Measurements from ENCODE around the gene CDC14B. TPM values are rescaled to one million over a fixed set of nuclear protein-coding genes. Genes with fewer than 3 reads are reported as not detected.

CDC14B gene
- 10 to 100 TPM; 10.3 to 13.3 TPM for total RNA-seq

GRCh38 chr9:96619491-96620180, at the start of gene CDC14B:
Gene CDC14B (minus strand): TSS chr9:96619843. CDS start chr9:96619378, 465 bp downstream.

GRCh38 chr9:96655198-96655851, 35.7 kb upstream of the CDC14B start, which contains the start of gene PRXL2C:
Gene PRXL2C (minus strand): TSS chr9:96655317. CDS start chr9:96655281, 36 bp downstream.

Other genes starting within 250 kb of the CDC14B start
- 10 to 100 TPM; 32.6 to 34.8 TPM for gene SLC35D2, start 236.1 kb downstream of the CDC14B start, total RNA-seq
- gene ZNF367, start 201.5 kb downstream of the CDC14B start, total RNA-seq = 10 to 100 TPM in 1 of 2 donors, 1 to 10 TPM in 1; 3.1 to 14.3 TPM
- 10 to 100 TPM in 1 of 2 donors, 1 to 10 TPM in 1; 10.0 to 11.0 TPM for gene HABP4, start 169.7 kb downstream of the CDC14B start, total RNA-seq
- gene PRXL2C, start 35.5 kb upstream of the CDC14B start, total RNA-seq = 10 to 100 TPM; 26.6 to 27.2 TPM
- gene ZNF510, start 158.2 kb upstream of the CDC14B start, total RNA-seq = 10 to 100 TPM in 1 of 2 donors, 1 to 10 TPM in 1; 7.7 to 11.0 TPM
- 1 to 10 TPM; 4.3 to 4.8 TPM for gene ZNF782, start 234.7 kb upstream of the CDC14B start, total RNA-seq